Mucosa of descending colon (tissue), 3 donors: ENCODE data around the gene CYP26A1. TPM values are rescaled to one million over a fixed set of nuclear protein-coding genes. Genes with fewer than 3 reads are reported as not detected.

Experiments
- ATAC-seq: fragments of 200-7000 bp; cut with Tn5 transposase; one replicate; pipeline ENCODE4 v1.9.1; 2020; ENCODE audit warnings: mild to moderate bottlenecking, moderate library complexity
- DNase-seq, 3 donors: peaks; one replicate each; pipeline ENCODE4 v3.0.0-alpha.2; 2020
- H3K36me3 ChIP-seq: fragments of 200-600 bp; one replicate; pipeline ENCODE4 v1.8.0; 2021; ENCODE audit warnings: low read depth, mild to moderate bottlenecking
- H3K4me1 ChIP-seq: fragments of 200-600 bp; one replicate; pipeline ENCODE4 v1.8.0; 2021; ENCODE audit warnings: low read depth, mild to moderate bottlenecking
- H3K4me3 ChIP-seq: fragments of 200-600 bp; one replicate; pipeline ENCODE4 v1.8.0; 2021; ENCODE audit warnings: mild to moderate bottlenecking
- H3K9me3 ChIP-seq: fragments of 200-600 bp; one replicate; pipeline ENCODE4 v1.8.0; 2021; ENCODE audit warnings: mild to moderate bottlenecking
- CTCF ChIP-seq: fragments of 200-600 bp; IDR thresholded peaks from one replicate; pipeline ENCODE4 v1.8.0; 2022; ENCODE audit warnings: antibody characterized with exemption, mild to moderate bottlenecking
- intact Hi-C, 2 donors: fragments of 100-400 bp; cut with DNase I in 1 of 2; cut with micrococcal nuclease in 1 of 2; formaldehyde crosslinking; loops; one replicate each; pipeline versions ENCODE4 v1.11.0 to v1.11.1; 2022; cut with DNase I, micrococcal nuclease
- total RNA-seq, 3 donors: library from RNA; stranded (reverse); fragmentation: NEBNext Ultra II Directional in 2 of 3; extraction: Animal tissue kit (Norgen Biotek cat#: 25700) in 2 of 3; gene quantifications; one replicate each; pipeline versions ENCODE4 v1.2.1 to v1.2.4, GENCODE V29; 2021 to 2023
- donor health status: DM: no; HTN: no; CAD: no; lungs with moderate emphysema.
- donor health status: DM: no; HTN: no; CAD: no.
- donor health status: DM: no; HTN: yes; CAD: no.

The CYP26A1 gene
- total RNA-seq, 3 donors from 2014 or later = not detected

- Histone ChIP-seq H3K36me3 (no peaks in the 10 kb centered on the region), H3K9me3 (no peaks in the 10 kb centered on the region), H3K4me1 (no peaks in the 10 kb centered on the region), H3K4me3 (no peak overlapping the region)
- intact Hi-C loops = loop anchor here in 1 of 2 donors (10.0 kb wide), 1 partner anchor 417 kb away; no protein-coding TSS in a partner anchor
- DNase-seq = no peak
- TF ChIP-seq CTCF = no peak
- ATAC-seq = no peak
These were observed 14.2 kb downstream of the CYP26A1 start for GRCh38 chr10:93087846-93088245.

GRCh38 chr10:93088466-93088865 is 14.8 kb downstream of the CYP26A1 start:
- DNase-seq (no peak), ATAC-seq (no peak)
- H3K4me3 ChIP-seq = no peak overlapping the region
- TF ChIP-seq CTCF = no peak
- intact Hi-C loops = loop anchor here in 1 of 2 donors (10.0 kb wide), 1 partner anchor 416 kb away; no protein-coding TSS in a partner anchor
- H3K4me1 ChIP-seq = no peaks in the 10 kb centered on the region
- no peaks in the 10 kb centered on the region for H3K9me3 ChIP-seq
- no peaks in the 10 kb centered on the region for H3K36me3 ChIP-seq

GRCh38 chr10:93090619-93091018 is 16.9 kb downstream of the CYP26A1 start:
- H3K4me1 ChIP-seq = no peaks in the 10 kb centered on the region
- intact Hi-C loops = no loop called here
- DNase-seq (no peak), ATAC-seq (no peak)
- no peak overlapping the region for H3K4me3 ChIP-seq
- TF ChIP-seq CTCF = no peak
- no peaks in the 10 kb centered on the region for H3K9me3 ChIP-seq
- H3K36me3 ChIP-seq = no peaks in the 10 kb centered on the region

- DNase-seq = no peak
- no peaks in the 10 kb centered on the region for H3K4me1 ChIP-seq
- no peak for ATAC-seq
- no peaks in the 10 kb centered on the region for H3K9me3 ChIP-seq
- no peak overlapping the region for H3K4me3 ChIP-seq
- no peaks in the 10 kb centered on the region for H3K36me3 ChIP-seq
- intact Hi-C loops = no loop called here
- no peak for TF ChIP-seq CTCF
These were observed 18.3 kb downstream of the CYP26A1 start for GRCh38 chr10:93091960-93092359.

DNA sequence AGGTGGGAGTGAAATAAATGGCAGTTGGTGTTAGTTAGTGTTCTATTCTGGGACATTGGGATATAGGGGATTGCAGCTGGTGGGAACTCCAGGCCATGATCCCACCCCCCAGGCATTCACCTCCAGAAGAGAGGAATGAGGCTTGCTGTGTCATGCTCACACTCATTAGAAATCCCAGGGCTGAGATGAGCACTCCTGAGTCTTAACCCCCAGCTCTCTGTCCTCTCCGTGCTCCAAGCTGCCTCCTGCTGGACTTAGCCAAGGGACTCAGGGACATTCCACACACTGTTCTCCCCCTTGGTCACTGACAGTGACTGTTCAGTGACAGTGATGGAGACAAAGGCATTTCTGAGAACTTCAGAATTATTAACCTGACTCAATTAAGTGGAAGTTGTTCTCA is 21.5 kb downstream of the CYP26A1 start:
- Histone ChIP-seq H3K4me1 (no peaks in the 10 kb centered on the region), H3K4me3 (no peak overlapping the region), H3K9me3 (no peaks in the 10 kb centered on the region), H3K36me3 (no peaks in the 10 kb centered on the region)
- intact Hi-C loops = no loop called here
- ATAC-seq (no peak), DNase-seq (no peak)
- no peak for TF ChIP-seq CTCF

DNA sequence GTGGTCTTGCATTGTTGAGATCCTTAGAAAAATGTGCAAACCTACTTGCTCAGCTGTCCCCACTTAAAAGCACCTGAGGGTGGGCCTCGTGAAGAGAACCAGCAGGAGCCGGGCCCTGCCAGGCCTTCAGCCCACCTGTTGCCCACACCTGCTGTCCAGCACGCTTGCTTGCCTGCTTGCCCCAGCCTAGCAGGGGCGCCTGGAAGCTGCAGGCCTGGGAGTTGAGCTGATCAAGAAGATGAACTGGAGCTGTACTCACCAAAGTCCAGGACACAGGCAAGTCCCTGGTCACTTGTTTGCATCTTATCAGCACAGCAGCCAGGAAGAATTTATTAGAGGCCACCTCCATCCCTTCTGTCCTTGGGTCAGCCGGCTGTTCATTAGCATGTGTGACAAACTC is 23.2 kb downstream of the CYP26A1 start:
- no peak for DNase-seq
- ATAC-seq = no peak
- TF ChIP-seq CTCF = no peak
- intact Hi-C loops = no loop called here
- Histone ChIP-seq H3K4me1 (no peaks in the 10 kb centered on the region), H3K36me3 (no peaks in the 10 kb centered on the region), H3K4me3 (no peak overlapping the region), H3K9me3 (no peaks in the 10 kb centered on the region)
